Hepatocyte (in vitro differentiated cells): Measurements from ENCODE around the gene CD99L2.

ENCODE experiments used
- CTCF ChIP-seq: fragments of 200-600 bp; sonication (generic); IDR thresholded peaks from 2 replicates; pipeline ENCODE4 v1.5.1; 2016; ENCODE audit warnings: antibody characterized with exemption, mild to moderate bottlenecking; ENCODE audit not compliant: poor library complexity
- EZH2 ChIP-seq: fragments of 200-600 bp; sonication (generic); IDR thresholded peaks from 2 replicates; pipeline ENCODE4 v1.6.1; 2016; ENCODE audit warnings: antibody characterized with exemption, mild to moderate bottlenecking, borderline replicate concordance
- EZH2phosphoT487 ChIP-seq: fragments of 200-600 bp; sonication (generic); IDR thresholded peaks from one replicate; pipeline ENCODE4 v1.6.1; 2018; ENCODE audit warnings: antibody characterized with exemption, mild to moderate bottlenecking, low read depth, moderate library complexity; ENCODE audit not compliant: unreplicated experiment, severe bottlenecking

GRCh38 chrX:150870487-150871340 is 27.8 kb downstream of the CD99L2 start:
- TF ChIP-seq CTCF (no peak), EZH2 (no peak), EZH2phosphoT487 (no peak)
